Esophagus squamous epithelium (tissue), 5 donors: Measurements from ENCODE around the gene SBF1. TPM values are rescaled to one million over a fixed set of nuclear protein-coding genes. Genes with fewer than 3 reads are reported as not detected.
A peak's percentile ranks its signal among the peaks of the same experiment; 100 is the strongest.

Source experiments
- DNase-seq: peaks from one replicate; lab custom pipeline; 2025; lab: John Stamatoyannopoulos, UW
- H3K27ac ChIP-seq, 4 donors: fragments of 200-600 bp; sonication (generic); one replicate each; pipeline ENCODE4 v1.5.1; 2016 to 2019; ENCODE audit warnings: mild to moderate bottlenecking in 1 of 4
- H3K27me3 ChIP-seq, 4 donors: fragments of 200-600 bp; sonication (generic); 1 replicate in 3 of 4; 2 replicates in 1 of 4; pipeline versions ENCODE4 v1.5.1 to v1.6.0; 2017 to 2021; ENCODE audit warnings: antibody characterized with exemption in 1 of 4
- H3K36me3 ChIP-seq, 3 donors: fragments of 200-600 bp; sonication (generic); one replicate each; pipeline ENCODE4 v1.5.1; 2016 to 2019
- H3K4me1 ChIP-seq, 3 donors: fragments of 200-600 bp; sonication (generic); one replicate each; pipeline ENCODE4 v1.5.1; 2017 to 2019
- H3K4me3 ChIP-seq, 4 donors: fragments of 200-600 bp; sonication (generic); 1 replicate in 3 of 4; 2 replicates in 1 of 4; pipeline ENCODE4 v1.5.1; 2016 to 2019; ENCODE audit warnings: mild to moderate bottlenecking in 2 of 4, moderate library complexity in 1 of 4
- H3K9me3 ChIP-seq, 3 donors: fragments of 200-600 bp; sonication (generic); one replicate each; pipeline ENCODE4 v1.5.1; 2016 to 2019
- POLR2A ChIP-seq, 4 donors: fragments of 450-650 bp; IDR thresholded peaks; one replicate each; pipeline ENCODE4 v1.6.1; 2017; ENCODE audit warnings: antibody characterized with exemption in 4 of 4, mild to moderate bottlenecking in 4 of 4, moderate library complexity in 3 of 4
- WGBS, 2 donors: methylation state at CpG; one replicate each; pipeline ENCODE4 v1.1.5; 2018; 5-methylcytosine and 5-hydroxymethylcytosine counted together
- intact Hi-C: fragments of 100-400 bp; cut with DNase I; formaldehyde crosslinking; loops from one replicate; pipeline ENCODE4 v1.15.0; 2022
- total RNA-seq, 4 donors: library from RNA; depleted of rRNA; stranded (reverse); fragments of >200 nt; gene quantifications; one replicate each; pipeline ENCODE4 v1.1.0, GENCODE V29; 2016
- TF ChIP-seq, protein P1 (sequence below), 6 experiments: fragments of 450-650 bp in 4 of 6; fragments of 200-600 bp in 2 of 6; sonication (generic) in 2 of 6; IDR thresholded peaks; one replicate each; pipeline ENCODE4 v1.5.1; 2016 to 2019; ENCODE audit warnings: antibody characterized with exemption in 6 of 6, mild to moderate bottlenecking in 4 of 6, moderate library complexity in 4 of 6
- donor health status: DM: yes; HTN: yes; CAD: no.

SBF1 gene
- total RNA-seq, 4 donors from 2014 or later: 38.3 to 92.0 (median 63.4) TPM

- no peak for DNase-seq
- 81 to 89% methylated on average over 6 to 8 of the region's 24 CpGs for WGBS, 2 donors
- intact Hi-C loops: no loop called here
Measured at GRCh38 chr22:50502628-50503474, 28.0 kb upstream of the SBF1 start.

GRCh38 chr22:50502096-50502495 is 27.3 kb upstream of the SBF1 start:
- intact Hi-C loops: no loop called here
- no peak for DNase-seq
- no peak overlapping the region for H3K4me3 ChIP-seq
- WGBS, 2 donors: 80 to 96% methylated on average over 3 to 5 of the region's 6 CpGs
- H3K4me1 ChIP-seq: peaks cover 15 to 56% (median 35%) of the 10 kb centered on the region in 3 donors
- no peaks in the 10 kb centered on the region for H3K9me3 ChIP-seq
- H3K36me3 ChIP-seq: peaks cover 7 to 42% (median 15%) of the 10 kb centered on the region in 3 donors
- TF ChIP-seq POLR2A (IDR thresholded peaks at IDR 0.05): no peak
- TF ChIP-seq, protein P1, sequence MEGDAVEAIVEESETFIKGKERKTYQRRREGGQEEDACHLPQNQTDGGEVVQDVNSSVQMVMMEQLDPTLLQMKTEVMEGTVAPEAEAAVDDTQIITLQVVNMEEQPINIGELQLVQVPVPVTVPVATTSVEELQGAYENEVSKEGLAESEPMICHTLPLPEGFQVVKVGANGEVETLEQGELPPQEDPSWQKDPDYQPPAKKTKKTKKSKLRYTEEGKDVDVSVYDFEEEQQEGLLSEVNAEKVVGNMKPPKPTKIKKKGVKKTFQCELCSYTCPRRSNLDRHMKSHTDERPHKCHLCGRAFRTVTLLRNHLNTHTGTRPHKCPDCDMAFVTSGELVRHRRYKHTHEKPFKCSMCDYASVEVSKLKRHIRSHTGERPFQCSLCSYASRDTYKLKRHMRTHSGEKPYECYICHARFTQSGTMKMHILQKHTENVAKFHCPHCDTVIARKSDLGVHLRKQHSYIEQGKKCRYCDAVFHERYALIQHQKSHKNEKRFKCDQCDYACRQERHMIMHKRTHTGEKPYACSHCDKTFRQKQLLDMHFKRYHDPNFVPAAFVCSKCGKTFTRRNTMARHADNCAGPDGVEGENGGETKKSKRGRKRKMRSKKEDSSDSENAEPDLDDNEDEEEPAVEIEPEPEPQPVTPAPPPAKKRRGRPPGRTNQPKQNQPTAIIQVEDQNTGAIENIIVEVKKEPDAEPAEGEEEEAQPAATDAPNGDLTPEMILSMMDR (IDR thresholded peaks at IDR 0.05): no peak
- H3K27ac ChIP-seq: no peak overlapping the region
- H3K27me3 ChIP-seq: no peaks in the 10 kb centered on the region

More at GRCh38 chr22:50502628-50503474, 28.0 kb upstream of the SBF1 start:
- Histone ChIP-seq H3K27ac (no peak overlapping the region), H3K9me3 (no peaks in the 10 kb centered on the region), H3K4me3 (no peak overlapping the region), H3K27me3 (no peaks in the 10 kb centered on the region), H3K36me3 (peaks cover 7 to 42% (median 15%) of the 10 kb centered on the region in 3 donors), H3K4me1 (peaks cover 15 to 51% (median 34%) of the 10 kb centered on the region in 3 donors)
- TF ChIP-seq, protein P1 (IDR thresholded peaks at IDR 0.05): no peak
- no peak for TF ChIP-seq POLR2A (IDR thresholded peaks at IDR 0.05)

DNA sequence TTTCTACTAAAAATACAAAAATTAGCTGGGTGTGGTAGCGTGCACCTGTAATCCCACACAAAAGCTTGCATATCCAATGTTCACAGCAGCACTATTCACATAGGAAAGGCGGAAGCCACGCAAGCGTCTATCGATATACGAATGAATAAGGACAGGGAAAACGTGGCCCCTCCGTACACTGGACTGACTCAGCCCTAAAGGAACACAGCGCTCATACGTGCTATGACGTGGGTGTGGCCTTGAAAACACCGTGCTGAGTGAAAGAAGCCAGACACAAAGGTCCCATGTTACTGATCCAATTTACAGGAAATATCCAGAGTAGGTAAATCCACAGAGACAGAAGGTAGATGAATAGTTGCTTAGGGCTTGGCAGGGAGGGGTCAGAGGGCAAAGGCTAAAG is 25.6 kb upstream of the SBF1 start:
- Histone ChIP-seq H3K9me3 (no peaks in the 10 kb centered on the region), H3K27ac (no peak overlapping the region), H3K4me1 (peaks cover 0 to 42% (median 19%) of the 10 kb centered on the region in 3 donors), H3K36me3 (peaks cover 3 to 33% (median 10%) of the 10 kb centered on the region in 3 donors), H3K27me3 (no peaks in the 10 kb centered on the region), H3K4me3 (no peak overlapping the region)
- no peak for DNase-seq
- WGBS, 2 donors: 84 to 86% methylated on average over 12 of the region's 12 CpGs
- intact Hi-C loops: no loop called here
- no peak for TF ChIP-seq POLR2A (IDR thresholded peaks at IDR 0.05)
- TF ChIP-seq, protein P1 (IDR thresholded peaks at IDR 0.05): no peak

- H3K4me3 ChIP-seq: no peak overlapping the region
- intact Hi-C loops: no loop called here
- no peaks in the 10 kb centered on the region for H3K9me3 ChIP-seq
- DNase-seq: no peak
- TF ChIP-seq, protein P1 (IDR thresholded peaks at IDR 0.05): peak; percentile 47 to 75 (median 63)
- TF ChIP-seq POLR2A (IDR thresholded peaks at IDR 0.05): no peak
- H3K27ac ChIP-seq: peak overlapping the region in 3 of 4 donors; percentile 32 to 41 (median 40)
- WGBS, 2 donors: 17 to 30% methylated on average over 10 to 12 of the region's 13 CpGs
- peaks cover 0 to 28% (median 9%) of the 10 kb centered on the region in 3 donors for H3K4me1 ChIP-seq
- H3K27me3 ChIP-seq: no peaks in the 10 kb centered on the region
- H3K36me3 ChIP-seq: peaks cover 0 to 15% (median 0%) of the 10 kb centered on the region in 3 donors
Measured at GRCh38 chr22:50498322-50498890, 23.6 kb upstream of the SBF1 start.

- Histone ChIP-seq H3K36me3 (peaks cover 0 to 2% (median 0%) of the 10 kb centered on the region in 3 donors), H3K27me3 (no peaks in the 10 kb centered on the region), H3K4me1 (peaks cover 0 to 28% (median 9%) of the 10 kb centered on the region in 3 donors), H3K27ac (no peak overlapping the region), H3K4me3 (no peak overlapping the region), H3K9me3 (no peaks in the 10 kb centered on the region)
- WGBS, 2 donors: 66 to 72% methylated on average over 6 of the region's 6 CpGs
- no peak for TF ChIP-seq POLR2A (IDR thresholded peaks at IDR 0.05)
- TF ChIP-seq, protein P1 (IDR thresholded peaks at IDR 0.05): no peak
- intact Hi-C loops: no loop called here
- no peak for DNase-seq
Measured at GRCh38 chr22:50497093-50497492, 22.3 kb upstream of the SBF1 start.
